Prostate gland (tissue), 2 donors: ENCODE measurements around the gene ADO. TPM values are rescaled to one million over a fixed set of nuclear protein-coding genes. Genes with fewer than 3 reads are reported as not detected.

Experiments used
- DNase-seq: peaks from one replicate; pipeline ENCODE4 v3.0.0-alpha.2; 2019; ENCODE audit warnings: low spot score
- H3K27ac ChIP-seq, 2 donors: fragments of 200-600 bp; sonication (generic); 2 replicates each; pipeline ENCODE4 v1.5.1; 2017 to 2019
- H3K27me3 ChIP-seq: fragments of 200-600 bp; sonication (generic); replicated peaks from 2 replicates; pipeline ENCODE4 v1.5.1; 2019; ENCODE audit not compliant: insufficient read depth
- H3K36me3 ChIP-seq, 2 donors: fragments of 200-600 bp; sonication (generic); 1 replicate in 1 of 2; 2 replicates in 1 of 2; pipeline versions ENCODE4 v1.5.1 to v1.8.1; 2017 to 2019
- H3K4me1 ChIP-seq: fragments of 200-600 bp; sonication (generic); replicated peaks from 2 replicates; pipeline ENCODE4 v1.5.1; 2019
- H3K4me3 ChIP-seq, 2 donors: fragments of 200-600 bp; sonication (generic); 2 replicates each; pipeline ENCODE4 v1.5.1; 2017 to 2019
- H3K9me3 ChIP-seq: fragments of 200-600 bp; sonication (generic); 2 replicates; pipeline ENCODE4 v1.5.1; 2017
- POLR2A ChIP-seq: fragments of 450-650 bp; IDR thresholded peaks from one replicate; pipeline ENCODE4 v1.6.1; 2016; ENCODE audit warnings: antibody characterized with exemption, mild to moderate bottlenecking
- POLR2AphosphoS5 ChIP-seq: sonication (generic); formaldehyde crosslinking; IDR thresholded peaks from one replicate; pipeline ENCODE4 v1.6.1; 2017; ENCODE audit warnings: antibody characterized with exemption
- WGBS: methylation state at CpG from one replicate; pipeline ENCODE4 v1.1.5; 2018; 5-methylcytosine and 5-hydroxymethylcytosine counted together
- intact Hi-C: fragments of 100-400 bp; cut with DNase I; formaldehyde crosslinking; loops from one replicate; pipeline ENCODE4 v1.14.2; 2022
- total RNA-seq, 2 donors: library from RNA; depleted of rRNA; stranded (reverse); fragments of >200 nt; gene quantifications; one replicate each; pipeline ENCODE4 v1.1.0, GENCODE V29; 2016
- TF ChIP-seq, protein P1 (sequence below), 4 experiments: fragments of 200-600 bp in 2 of 4; fragments of 450-650 bp in 2 of 4; sonication (generic) in 2 of 4; IDR thresholded peaks; 1 replicate in 3 of 4; 2 replicates in 1 of 4; pipeline ENCODE4 v1.5.1; 2016 to 2019; ENCODE audit warnings: antibody characterized with exemption in 4 of 4, mild to moderate bottlenecking in 2 of 4, moderate library complexity in 2 of 4

Gene ADO
- total RNA-seq, 2 donors from 2014 or later: 25.0 to 37.4 TPM

DNA sequence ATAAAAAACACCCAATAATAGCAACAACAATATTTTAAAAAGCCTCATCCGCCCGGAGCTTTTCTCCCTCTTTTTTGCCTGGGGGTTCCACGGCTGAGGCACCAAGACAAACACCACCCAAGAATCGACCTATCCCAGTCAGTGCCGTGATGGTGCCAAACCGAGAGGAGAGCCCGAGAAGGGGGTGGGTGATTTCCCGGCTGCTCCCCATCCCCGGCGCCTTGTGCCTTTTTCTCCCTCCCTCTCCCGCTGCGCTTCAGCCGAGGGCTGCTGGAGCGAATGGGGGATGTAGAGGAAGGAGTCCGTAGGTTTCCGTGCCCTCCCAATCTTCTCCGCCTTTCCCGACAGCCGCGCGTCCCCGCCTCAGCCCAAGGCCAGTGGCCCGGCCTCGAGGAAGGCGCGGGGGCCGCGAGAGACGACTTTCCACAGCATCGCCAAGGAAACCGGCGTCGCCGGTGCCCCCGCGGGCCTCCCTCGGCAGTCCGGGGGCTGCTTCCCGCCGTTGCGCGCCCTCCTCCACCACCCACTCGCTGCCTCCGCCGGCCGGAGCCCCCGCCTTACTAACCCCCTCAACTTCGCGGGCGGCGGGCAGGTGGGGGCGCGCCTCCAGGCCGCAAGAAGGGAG is 10.3 kb downstream of the ADO start:
- 1% methylated on average over 31 of the region's 54 CpGs for WGBS
- peaks cover 9% of the 10 kb centered on the region for H3K27me3 ChIP-seq
- no peak for DNase-seq
- no peaks in the 10 kb centered on the region for H3K36me3 ChIP-seq
- H3K9me3 ChIP-seq: no peaks in the 10 kb centered on the region
- H3K4me1 ChIP-seq: peaks cover 6% of the 10 kb centered on the region
- no peak overlapping the region for H3K27ac ChIP-seq
- intact Hi-C loops: loop anchor here (5.0 kb wide), 3 partner anchors 223 to 378 kb away; no protein-coding TSS in a partner anchor
- TF ChIP-seq POLR2A (no peak), POLR2AphosphoS5 (no peak)
- TF ChIP-seq, protein P1, sequence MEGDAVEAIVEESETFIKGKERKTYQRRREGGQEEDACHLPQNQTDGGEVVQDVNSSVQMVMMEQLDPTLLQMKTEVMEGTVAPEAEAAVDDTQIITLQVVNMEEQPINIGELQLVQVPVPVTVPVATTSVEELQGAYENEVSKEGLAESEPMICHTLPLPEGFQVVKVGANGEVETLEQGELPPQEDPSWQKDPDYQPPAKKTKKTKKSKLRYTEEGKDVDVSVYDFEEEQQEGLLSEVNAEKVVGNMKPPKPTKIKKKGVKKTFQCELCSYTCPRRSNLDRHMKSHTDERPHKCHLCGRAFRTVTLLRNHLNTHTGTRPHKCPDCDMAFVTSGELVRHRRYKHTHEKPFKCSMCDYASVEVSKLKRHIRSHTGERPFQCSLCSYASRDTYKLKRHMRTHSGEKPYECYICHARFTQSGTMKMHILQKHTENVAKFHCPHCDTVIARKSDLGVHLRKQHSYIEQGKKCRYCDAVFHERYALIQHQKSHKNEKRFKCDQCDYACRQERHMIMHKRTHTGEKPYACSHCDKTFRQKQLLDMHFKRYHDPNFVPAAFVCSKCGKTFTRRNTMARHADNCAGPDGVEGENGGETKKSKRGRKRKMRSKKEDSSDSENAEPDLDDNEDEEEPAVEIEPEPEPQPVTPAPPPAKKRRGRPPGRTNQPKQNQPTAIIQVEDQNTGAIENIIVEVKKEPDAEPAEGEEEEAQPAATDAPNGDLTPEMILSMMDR (IDR thresholded peaks at IDR 0.05): no peak
- H3K4me3 ChIP-seq: peak overlapping the region; percentile 67 to 80

DNA sequence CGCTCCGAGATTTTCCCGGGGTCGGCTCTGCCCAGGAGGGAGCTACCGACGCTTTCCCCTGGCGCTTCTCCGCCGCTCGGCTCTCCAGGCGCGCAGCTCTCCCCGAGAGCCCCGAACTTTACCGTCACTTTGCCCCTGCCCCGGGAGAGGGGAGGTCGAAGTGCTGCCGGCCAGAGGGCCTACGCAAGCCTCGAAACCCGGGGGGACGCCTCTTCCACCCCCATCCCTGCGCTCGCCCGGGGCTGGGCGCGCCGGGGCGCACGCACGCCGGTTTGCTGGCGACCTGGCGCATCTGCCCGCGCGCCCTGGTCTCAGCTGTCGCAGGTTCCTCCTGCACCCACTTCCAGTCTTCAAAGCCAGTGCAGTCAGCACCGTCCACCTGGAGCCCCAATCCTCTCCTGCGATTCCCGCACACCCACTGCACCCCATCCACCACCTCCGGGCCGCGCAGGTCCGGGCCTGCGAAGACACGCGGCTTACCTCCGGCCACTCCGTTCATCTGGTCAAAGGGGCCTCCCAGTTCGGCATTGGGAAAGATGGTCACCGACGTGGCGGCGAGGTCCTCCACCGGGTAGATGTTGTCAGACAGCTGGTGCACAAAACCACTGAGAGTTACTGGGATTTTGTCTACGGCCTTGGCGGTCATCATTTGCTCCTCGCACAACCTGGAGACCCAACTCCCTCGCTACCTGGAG is 11.0 kb downstream of the ADO start:
- Histone ChIP-seq H3K4me3 (peak overlapping the region; percentile 67 to 80), H3K27ac (peak overlapping the region in 1 of 2 donors; percentile 85), H3K36me3 (no peaks in the 10 kb centered on the region), H3K27me3 (peaks cover 9% of the 10 kb centered on the region), H3K9me3 (no peaks in the 10 kb centered on the region), H3K4me1 (peaks cover 6% of the 10 kb centered on the region)
- DNase-seq: peak; percentile 8
- WGBS: under 1% methylated on average over 59 of the region's 60 CpGs
- TF ChIP-seq POLR2A (no peak), POLR2AphosphoS5 (no peak)
- TF ChIP-seq, protein P1 (IDR thresholded peaks at IDR 0.05): no peak
- intact Hi-C loops: loop anchor here (1.0 to 5.0 kb wide), 4 partner anchors 11 to 378 kb away; partner anchors contain the start of gene ADO

DNA sequence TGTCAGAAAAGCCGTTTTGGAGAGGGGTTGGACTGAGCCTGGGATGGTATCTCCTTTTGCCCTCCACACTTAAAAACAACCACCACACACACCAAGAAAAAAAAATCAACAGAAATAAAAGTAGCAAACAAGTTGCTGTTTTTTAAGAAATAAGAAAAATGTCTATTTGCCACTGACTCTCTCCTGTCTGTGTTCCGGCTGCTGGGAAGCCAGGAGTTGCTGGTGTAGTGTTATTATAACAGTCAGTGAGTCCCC is 11.5 kb downstream of the ADO start:
- Histone ChIP-seq H3K27me3 (peaks cover 9% of the 10 kb centered on the region), H3K36me3 (no peaks in the 10 kb centered on the region), H3K9me3 (no peaks in the 10 kb centered on the region), H3K4me3 (peak overlapping the region; percentile 67 to 80), H3K27ac (peak overlapping the region; percentile 83 to 85), H3K4me1 (peaks cover 6% of the 10 kb centered on the region)
- TF ChIP-seq POLR2AphosphoS5: no peak
- TF ChIP-seq, protein P1 (IDR thresholded peaks at IDR 0.05): no peak
- TF ChIP-seq POLR2A: no peak
- no peak for DNase-seq
- intact Hi-C loops: loop anchor here (1.0 to 5.0 kb wide), 4 partner anchors 12 to 379 kb away; partner anchors contain the start of gene ADO
- WGBS: 0% methylated on average over 2 of the region's 2 CpGs

DNA sequence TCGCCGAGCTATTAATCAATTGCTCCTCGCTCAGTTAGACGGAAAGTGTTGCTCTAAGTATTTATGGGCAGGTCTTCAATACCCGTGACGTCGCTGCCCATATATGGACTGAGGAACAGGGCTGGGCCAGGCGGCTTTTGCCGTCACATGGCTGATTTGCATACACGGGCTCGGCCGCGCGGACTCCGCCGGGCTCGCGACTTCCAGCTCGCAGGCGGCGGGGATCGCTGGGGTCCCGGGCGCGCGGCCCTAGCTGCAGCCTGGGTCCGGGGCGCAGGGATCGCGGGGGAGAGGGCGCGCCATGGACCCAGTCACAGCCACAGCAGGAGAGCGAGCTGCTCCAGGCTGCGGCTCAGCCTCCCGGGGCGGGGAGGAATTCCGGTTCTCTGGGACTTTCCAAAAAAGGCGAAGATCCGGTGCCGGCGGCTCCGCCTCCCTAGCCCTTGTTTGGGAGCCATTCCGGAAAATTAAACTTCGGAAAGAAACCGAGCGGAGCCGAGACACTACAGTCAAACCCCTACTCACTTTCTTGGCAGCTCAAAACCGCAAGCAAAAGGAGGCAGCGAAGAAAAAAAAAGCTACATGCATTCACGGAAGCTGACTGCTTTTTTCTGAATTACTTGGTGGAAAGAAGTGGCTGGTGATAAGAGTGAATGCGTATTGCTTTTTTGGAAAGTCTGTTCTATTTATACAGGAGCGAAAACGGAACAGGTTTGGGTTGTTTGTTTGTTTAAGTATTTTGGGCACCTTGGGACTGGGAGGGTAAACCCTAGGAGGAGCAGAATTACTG is 12.0 kb downstream of the ADO start, which contains the start of gene EGR2:
TSS of gene EGR2 (minus strand) at position 36 of the 790 bp plus-strand sequence. CDS start 337 bp downstream, outside the sequence.
- peak within 1 kb of the TSS; percentile 67 to 80 for H3K4me3 ChIP-seq
- peaks cover 9% of the 10 kb centered on the region for H3K27me3 ChIP-seq
- no peaks in the 10 kb centered on the region for H3K9me3 ChIP-seq
- intact Hi-C loops: loop anchor here (1.0 to 5.0 kb wide), 4 partner anchors 12 to 379 kb away; partner anchors contain the start of gene ADO
- under 1% methylated on average over 52 of the region's 53 CpGs for WGBS
- H3K36me3 ChIP-seq: no peaks in the 10 kb centered on the region
- DNase-seq: peak; percentile 93
- TF ChIP-seq, protein P1 (IDR thresholded peaks at IDR 0.05): no peak
- peak; percentile 45 for TF ChIP-seq POLR2AphosphoS5
- no peak for TF ChIP-seq POLR2A
- H3K27ac ChIP-seq: peak within 1 kb of the TSS; percentile 83 to 85
- H3K4me1 ChIP-seq: peaks cover 6% of the 10 kb centered on the region
